ENCODE results near the gene HIP1.
"Not testable (repeated sequence)": the region's sequence is repeated elsewhere in the genome, so short reads cannot be mapped to it uniquely, and the experiment has no call there.

The HIP1 gene

DNA sequence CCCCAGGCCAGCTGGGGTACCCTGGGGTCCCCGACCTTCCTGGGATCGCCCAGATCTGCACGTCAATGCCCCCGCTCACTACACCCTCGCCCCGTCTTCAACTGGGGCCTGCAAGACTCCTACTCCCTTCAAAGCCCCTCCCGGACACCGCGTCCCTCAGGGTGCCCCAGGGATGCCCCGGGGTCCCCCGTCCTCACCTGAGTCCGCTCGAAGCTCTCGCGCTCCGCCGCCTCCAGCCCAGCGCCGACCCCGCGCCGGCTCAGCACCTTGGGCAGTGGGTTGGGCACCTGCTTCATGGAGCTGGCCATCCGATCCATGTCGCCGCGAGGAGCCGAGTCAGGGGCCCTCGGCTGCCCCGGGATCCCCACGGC lies at the start of gene HIP1:
Gene HIP1, minus strand, starts transcription at position 338 of the 371 bp plus-strand sequence. Its CDS starts 21 bp downstream, at position 317.
- DNase-seq, result no peak

DNA sequence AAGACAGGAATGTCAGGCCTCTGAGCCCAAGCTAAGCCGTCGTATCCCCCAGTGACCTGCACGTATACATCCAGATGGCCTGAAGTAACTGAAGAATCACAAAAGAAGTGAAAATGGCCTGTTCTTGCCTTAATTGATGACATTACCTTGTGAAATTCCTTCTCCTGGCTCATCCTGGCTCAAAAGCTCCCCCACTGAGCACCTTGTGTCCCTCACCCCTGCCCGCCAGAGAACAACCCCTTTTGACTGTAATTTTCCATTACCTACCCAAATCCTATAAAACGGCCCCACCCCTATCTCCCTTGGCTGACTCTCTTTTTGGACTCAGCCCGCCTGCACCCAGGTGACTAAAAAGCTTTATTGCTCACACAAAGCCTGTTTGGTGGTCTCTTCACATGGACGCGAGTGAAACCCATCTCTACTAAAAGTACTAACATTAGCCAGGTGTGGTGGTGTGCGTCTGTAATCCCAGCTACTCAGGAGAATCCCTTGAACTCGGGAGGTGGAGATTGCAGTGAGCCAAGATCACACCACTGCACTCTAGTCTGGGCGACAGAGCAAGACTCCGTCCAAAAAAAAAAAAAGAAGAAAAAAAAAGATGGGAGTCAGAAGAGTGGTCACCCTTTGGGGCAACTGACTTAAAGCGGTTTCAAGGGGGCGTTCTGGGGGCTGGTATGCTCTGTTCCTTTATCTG lies 49.6 kb upstream of the HIP1 start:
- DNase-seq, result not testable (repeated sequence)

DNA sequence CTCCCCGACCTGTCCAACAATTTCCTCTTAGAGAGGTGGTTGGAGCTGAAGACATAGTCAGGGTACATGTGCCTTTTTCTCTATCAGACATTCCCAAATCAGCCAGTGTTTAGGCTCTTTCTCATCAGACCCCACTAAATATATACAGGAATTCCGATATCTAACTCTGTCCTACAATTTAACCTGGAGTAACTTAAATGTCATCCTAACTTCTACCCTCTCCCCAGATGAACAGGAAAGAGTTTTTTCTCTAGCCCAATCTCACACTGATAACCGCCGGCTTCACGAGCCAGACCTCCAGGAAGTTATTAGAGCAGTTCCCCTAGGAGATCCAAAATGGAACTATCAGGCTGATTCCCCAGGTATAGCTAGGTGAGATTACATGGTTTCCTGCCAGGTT lies 44.3 kb upstream of the HIP1 start:
- DNase-seq, result not testable (repeated sequence)

DNA sequence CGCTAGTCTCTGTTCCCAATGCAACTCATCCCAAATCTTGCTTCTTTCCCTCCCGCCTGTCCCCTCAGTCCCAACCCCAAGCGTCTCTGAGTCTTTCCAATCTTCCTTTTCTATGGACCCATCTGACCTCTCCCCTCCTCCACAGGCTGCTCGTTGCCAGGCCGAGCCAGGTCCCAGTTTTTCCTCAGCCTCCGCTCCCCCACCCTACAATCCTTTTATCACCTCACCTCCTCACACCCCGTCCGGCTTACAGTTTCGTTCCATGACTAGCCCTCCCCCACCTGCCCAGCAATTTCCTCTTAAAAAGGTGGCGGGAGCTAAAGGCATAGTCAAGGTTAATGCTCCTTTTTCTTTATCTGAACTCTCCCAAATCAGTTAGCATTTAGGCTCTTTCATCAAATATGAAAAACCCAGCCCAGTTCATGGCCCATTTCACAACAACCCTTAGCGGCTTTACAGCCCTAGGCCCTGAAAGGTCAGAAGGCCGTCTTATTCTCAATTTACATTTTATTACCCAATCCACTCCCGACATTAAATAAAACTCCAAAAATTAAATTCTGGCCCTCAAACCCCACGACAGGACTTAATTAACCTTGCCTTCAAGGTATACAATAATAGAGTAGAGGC lies 42.0 kb upstream of the HIP1 start:
- not testable (repeated sequence) for DNase-seq

DNA sequence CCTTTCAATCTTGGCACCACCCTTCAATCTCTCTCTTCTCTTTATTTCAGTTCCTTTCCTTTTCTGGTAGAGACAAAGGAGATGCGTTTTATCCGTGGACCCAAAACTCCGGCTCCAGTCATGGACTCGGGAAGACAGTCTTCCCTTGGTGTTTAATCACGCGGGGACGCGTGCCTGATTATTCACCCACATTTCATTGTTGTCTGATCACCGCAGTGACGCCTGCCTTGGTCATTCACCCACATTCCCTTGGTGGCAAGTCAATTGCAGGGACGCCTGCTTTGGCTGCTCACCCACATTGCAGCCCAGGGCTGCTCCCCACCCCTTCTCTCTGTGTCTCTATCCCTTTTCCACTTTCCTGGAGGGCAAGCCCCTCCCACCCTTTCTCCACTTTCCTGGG lies 40.8 kb upstream of the HIP1 start:
- DNase-seq, result not testable (repeated sequence)

DNA sequence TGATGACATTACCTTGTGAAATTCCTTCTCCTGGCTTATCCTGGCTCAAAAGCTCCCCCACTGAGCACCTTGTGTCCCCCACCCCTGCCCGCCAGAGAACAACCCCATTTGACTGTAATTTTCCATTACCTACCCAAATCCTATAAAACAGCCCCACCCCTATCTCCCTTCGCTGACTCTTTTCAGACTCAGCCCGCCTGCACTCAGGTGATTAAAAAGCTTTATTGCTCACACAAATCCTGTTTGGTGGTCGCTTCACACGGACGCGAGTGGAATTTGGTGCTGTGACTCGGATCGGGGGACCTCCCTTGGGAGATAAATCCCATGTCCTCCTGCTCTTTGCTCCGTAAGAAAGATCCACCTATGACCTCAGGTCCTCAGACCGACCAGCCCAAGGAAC lies 40.3 kb upstream of the HIP1 start:
- DNase-seq, result not testable (repeated sequence)

DNA sequence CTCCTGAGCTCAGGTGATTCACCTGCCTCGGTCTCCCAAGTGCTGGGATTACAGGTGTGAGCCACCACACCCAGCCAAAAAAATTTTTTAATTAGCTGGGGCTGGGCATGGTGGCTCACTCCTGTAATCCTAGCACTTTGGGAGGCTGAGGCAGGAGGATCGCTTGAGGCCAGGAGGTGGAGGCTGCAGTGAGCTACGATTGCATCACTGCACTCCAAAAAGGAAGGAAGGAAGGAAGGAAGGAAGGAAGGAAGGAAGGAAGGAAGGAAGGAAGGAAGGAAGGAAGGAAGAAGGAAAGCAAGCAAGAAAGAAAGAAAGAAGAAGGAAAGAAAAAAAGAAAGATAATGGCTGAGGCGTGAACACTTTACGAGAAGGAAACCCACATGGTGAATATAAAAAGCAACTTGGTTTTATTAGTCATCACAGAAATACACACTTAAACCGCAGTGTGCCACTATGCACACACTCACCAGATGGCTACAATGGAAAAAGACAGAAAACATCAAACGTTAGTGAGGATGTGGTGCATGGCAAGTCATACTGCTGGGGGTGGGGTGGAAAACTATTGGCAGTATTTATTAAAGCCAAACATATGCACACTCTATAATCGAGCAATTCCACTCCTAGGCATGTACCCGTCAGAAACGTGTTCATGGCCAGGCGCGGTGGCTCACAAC lies 37.7 kb upstream of the HIP1 start:
- DNase-seq, result no peak

DNA sequence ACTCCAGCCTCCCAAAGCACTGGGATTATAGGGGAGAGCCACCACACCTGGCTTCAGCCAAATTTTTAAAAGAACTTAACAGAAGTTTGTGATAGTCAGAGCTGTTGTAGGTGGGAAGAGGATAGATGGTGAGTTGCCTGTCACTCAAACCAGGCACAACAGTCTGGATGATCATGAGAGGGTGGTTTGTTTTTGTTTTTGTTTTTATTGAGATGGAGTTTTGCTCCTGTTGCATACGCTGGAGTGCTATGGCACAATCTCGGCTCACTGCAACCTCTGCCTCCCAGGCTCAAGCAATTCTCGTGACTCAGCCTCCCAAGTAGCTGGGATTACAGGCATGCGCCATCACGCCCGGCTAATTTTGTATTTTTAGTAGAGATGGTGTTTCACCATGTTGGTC lies 35.2 kb upstream of the HIP1 start:
- not testable (repeated sequence) for DNase-seq

DNA sequence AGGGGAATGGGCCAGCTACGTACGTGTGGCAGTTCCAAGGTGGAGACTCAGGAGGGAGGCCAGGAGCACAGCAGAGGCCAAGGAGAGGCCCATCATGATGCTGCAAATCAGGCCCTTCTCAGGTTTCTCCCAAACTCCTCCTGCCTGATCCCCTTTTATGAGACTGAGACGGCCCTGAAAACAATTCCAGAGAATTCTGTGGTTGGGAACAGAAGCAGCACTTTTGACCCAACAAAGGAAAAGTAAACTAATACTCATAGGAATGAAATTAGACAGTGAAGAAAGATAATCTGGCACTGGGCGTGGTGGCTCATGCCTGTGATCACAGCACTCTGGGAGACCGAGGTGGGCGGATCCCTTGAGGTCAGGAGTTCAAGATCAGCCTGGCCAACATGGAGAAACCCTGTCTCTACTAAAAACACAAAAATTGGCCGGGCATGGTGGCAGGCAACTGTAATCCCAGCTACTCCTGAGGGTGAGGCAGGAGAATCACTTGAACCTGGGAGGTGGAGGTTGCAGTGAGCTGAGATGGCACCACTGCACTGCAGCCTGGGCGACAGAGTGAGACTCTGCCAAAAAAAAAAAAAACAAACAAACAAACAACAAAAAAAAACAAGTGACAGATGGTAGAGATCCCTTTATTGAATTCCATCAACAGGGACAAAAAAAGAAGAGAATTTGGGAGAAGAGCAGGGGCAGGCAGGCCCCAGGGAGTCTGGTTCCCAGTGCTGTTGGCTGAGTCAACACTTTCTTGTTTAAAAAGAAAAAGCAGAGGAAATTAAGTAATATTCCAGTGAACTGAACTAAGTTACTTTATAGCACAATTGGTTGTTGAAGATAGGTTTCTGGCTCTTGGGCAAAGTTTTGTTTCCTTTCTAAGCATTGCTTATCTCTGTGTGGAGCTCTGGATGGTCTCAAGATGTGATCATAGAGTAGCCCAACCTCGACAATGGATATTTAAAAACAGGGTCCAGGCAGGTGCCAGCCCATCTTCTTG lies 33.6 kb upstream of the HIP1 start, which contains the start of gene CCL26:
Gene CCL26, minus strand, starts transcription at position 131 of the 997 bp plus-strand sequence. Its CDS starts 35 bp downstream, at position 96.
- no peak for DNase-seq

DNA sequence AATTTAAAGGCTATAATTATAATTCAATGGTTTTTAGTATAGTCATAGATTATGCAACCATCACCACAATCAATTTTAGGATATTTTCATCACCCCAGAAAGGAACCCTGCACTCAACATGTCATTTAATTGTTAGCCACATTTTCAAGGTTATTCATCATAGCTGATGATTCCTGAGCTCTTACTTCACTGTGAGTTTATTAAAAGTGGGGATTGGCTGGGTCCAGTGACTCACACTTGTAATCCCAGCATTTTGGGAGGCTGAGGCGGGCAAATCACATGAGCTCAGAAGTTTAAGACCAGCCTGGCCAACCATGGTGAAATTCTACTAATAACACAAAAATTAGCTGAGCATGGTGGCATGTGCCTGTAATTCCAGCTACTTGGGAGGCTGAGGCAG lies 32.5 kb upstream of the HIP1 start:
- no peak for DNase-seq

DNA sequence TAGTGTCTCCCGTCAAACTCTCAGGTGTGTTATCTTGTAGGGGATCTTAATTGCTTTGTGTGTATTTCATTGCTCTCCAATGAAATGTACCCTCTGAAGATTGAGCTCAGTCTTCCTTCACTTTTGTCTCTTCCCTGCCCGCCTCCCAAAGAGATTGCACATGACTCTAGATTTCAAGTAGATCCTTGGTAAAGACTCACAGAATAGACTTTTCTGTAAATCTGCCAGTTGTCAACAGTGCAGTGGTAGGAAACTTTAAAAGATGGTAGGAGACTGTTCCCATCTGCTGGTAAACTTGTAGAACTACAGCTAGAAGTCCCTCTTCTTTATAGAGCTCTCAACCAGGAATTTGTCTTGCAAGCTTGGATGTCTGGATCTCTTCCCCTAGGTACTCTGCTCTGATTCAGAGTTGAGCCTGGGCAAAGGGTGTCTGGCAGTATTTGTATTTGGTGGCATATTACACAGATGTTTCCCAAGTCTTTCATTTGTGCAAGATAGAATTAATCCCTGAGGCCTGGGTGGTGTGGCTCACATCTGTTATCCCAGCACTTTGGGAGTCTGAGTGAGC lies 23.7 kb upstream of the HIP1 start:
- peak; percentile 76 for DNase-seq

DNA sequence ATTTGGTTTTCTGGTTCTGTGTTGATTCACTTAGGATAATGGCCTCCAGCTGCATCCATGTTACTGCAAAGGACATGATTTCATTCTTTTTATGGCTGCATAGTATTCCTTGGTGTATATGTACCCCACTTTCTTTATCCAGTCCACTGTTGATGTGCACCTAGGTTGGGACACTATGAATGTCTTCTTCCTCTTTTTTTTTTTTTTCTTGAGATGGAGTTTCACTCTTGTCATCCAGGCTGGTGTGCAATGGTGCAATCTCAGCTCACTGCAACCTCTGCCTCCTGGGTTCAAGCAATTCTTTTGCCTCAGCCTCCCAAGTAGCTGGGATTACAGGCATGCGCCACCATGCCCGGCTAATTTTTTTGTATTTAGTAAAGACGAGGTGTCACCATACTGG lies 23.1 kb upstream of the HIP1 start:
- DNase-seq, result not testable (repeated sequence)

DNA sequence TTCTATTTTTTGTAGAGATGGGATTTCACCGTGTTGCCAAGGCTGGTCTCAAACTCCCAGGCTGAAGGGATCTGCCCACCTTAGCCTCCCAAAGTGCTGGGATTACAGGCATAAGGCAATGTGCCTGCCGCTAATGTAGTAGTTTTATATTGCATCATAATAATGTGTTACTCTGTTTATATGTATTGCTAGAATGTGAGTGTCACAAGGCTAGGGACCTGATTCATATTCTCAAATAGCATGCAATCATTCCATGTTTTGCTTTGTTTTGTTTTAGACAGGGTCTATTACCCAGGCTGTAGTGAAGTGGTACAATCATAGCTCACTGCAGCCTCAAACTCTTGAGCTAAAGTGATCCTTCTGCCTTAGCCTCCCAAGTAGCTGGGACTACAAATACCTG lies 19.8 kb upstream of the HIP1 start:
- DNase-seq, result no peak

DNA sequence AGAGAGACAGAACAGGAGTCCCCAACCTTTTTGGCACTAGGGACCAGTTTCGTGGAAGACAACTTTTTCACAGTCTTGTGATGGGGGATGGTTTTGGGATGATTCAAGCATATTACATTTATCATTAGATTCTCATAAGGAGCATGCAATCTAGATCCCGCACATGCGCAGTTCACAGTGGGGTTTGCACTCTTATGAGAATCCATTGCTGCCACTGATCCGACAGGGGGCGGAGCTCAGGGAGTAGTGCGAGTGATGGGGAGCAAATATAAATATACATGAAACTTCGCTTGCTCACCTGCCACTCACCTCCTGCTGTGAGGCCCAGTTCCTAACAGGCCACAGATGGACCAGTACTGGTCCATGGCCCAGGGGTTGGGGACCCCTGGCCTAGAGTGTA lies 19.1 kb upstream of the HIP1 start:
- no peak for DNase-seq

DNA sequence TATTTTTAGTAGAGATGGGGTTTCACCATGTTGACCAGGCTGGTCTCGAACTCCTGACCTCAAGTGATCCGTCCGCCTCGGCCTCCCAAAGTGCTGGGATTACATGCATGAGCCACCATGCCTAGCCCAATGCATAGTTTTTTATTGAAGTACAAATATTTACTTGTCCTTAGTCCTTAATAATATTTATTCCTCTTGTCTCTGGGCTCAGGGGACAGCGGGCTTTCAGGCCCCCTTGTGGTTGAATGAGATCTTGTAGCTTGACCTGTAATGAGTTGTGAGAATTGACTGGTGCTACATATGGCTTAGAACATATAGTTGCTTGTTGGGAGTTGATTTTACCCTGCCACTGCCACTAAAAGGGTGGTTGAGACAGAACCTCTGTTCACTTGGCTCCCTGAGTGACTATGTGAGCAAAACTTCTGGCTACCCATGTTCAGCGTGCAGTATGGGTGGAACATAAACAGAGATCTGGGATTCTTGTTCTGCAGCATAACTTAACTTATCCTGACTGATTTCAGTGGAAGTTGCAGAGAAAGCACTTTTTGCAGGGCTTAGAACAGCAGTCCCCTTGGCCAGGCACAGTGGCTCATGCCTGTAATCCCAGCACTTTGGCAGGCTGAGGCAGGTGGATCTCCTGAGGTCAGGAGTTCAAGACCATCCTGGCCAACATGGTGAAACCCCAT lies 18.4 kb upstream of the HIP1 start:
- DNase-seq, result peak; percentile 52

DNA sequence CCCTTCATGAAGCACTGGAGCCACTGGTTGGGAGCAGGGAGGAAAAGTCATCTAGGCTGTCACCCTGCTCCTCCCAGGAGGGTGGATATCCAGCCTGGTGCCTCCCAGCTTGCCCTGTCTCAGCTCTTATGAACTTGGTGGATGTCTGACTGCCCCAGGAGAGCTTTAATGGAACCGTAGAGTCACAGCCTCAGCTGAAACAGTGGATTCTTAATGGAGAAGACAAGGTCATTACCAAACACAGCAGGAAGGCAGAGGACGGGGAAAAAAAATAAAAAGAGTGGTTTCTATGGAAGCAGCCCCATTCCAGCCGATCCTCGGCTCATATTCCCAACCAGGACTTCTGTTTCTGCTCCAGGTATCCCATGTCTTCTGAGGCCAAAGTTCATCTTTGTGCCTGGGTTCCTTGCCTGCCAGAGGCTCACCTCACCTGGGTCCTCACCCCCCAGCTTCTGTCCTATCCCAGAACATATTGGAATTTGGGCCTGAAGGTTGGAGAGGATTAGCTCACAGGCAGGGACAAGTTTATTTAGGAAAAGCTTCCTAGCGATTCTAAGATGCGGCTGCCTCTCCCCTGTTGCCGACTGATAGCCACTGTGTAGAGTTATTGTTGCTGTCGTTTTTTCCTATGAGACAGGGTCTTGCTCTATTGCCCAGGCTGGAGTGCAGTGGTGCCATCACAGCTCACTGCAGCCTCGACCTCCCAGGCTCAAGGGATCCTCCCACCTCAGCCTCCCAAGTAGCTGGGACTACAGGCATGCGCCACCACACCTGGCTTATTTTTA lies 17.7 kb upstream of the HIP1 start:
- no peak for DNase-seq

DNA sequence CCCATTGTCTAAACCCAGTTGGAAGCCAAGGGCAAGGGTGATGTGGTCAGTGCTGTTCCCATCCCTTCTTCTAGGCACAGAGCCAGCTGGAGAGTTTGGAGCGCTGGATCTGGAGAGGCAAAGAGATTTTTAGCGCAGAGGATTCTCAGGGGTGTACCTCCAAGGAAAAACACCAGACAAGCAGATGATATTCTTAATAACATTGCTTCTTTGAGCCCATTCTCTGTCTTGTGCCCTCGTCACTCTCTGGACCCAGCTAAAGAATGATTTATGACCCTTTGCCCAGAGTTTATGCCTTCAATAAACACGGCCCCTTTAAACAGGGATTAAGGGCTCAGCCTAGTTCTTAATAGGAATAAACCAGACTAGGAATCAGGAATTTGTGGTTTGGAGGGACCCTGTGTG lies 4.7 kb upstream of the HIP1 start:
- DNase-seq, result no peak

DNA sequence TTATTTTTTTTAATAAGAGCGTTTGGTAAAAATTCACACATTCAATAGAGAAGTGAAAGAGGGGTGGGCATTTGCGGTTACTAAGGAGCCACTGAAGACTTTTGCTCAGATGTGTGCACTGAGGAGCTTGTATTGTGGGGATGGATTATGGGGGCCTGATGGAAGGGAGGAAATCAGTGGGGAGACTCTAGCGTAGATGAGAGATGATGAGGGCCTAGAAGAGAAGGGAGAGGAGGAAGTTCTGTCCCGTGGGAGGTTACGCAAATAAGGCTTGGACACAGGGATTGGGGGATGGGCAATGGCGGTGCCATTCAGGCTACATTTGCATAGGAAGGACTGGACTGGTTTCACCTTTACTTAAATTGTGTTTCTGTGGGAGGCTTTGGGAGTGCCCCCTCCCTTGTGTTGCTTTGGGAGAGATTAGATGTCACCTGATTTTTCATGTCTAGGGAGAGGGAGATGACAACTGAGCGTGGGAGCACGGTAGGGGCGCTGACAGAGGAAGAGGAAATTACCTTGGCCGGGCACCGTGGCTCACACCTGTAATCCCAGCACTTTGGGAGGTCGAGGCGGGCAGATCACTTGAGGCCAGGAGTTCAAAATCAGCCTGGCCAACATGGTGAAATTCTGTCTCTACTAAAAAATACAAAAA lies 2.2 kb upstream of the HIP1 start:
- peak; percentile 95 for DNase-seq

DNA sequence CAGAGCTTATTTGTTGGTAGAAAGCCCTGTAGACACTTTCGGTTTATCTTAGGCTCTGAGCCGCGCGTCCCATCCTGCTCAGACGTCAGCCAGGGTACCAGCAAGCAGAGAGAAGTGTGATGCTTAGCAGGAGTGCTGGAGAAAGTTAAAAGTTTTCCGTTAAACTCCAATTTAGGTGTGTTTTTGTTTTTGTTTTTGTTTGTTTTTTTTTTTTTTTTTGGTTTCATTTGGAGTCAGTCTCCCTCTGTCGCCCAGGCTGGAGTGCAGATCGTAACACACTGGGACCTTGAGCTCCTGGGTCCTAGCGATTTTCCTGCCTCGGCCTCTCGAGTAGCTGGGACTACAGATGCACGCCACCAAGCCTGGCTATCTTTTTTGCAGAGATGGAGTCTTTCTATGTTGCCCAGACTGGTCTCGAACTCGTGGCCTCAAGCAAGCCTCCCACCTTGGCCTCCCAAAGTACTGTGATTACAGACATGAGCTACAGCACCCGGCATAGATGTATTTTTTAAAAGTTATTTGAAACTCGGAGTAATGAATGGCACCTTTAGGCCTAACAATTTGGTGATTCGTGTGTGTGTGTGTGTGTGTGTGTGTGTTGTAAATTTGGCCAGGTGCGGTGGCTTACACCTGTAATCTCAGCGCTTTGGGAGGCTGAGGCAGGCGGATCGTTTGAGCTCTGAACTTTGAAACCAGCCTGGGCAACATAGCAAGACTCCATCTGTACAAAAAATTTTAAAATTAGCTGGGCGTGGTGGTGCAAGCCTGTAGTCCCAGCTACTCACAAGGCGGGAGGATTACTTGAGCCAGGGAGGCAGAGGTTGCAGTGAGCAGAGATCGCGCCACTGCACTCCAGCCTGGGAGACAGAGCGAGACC lies 1.3 kb upstream of the HIP1 start:
- DNase-seq, result no peak
